Measurements from ENCODE around the gene IGSF21.
A peak's percentile ranks its signal among the peaks of the same experiment; 100 is the strongest.

Gene IGSF21

DNA sequence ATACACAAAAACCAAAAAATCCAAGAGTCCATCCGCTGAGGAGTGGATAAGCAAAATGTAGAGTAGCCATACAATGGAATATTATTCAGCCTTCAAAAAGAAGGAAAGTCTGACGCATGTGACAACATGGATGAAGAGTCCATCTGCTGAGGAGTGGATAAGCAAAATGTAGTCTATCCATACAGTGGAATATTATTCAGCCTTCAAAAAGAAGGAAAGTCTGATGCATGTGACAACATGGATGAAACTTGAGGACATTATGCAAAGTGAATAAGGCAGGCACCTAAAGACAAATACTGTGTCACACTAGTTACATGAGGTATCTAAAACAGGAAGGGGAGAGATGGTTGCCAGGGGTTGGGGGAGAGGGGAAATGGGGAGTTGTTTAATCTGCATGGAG, 14.0 kb upstream of the IGSF21 start:
- no peak overlapping the region for H3K4me3 ChIP-seq (ENCODE audit: low read depth, low read length)
- DNase-seq (ENCODE audit: low read depth): no peak
- TF ChIP-seq, protein P1, sequence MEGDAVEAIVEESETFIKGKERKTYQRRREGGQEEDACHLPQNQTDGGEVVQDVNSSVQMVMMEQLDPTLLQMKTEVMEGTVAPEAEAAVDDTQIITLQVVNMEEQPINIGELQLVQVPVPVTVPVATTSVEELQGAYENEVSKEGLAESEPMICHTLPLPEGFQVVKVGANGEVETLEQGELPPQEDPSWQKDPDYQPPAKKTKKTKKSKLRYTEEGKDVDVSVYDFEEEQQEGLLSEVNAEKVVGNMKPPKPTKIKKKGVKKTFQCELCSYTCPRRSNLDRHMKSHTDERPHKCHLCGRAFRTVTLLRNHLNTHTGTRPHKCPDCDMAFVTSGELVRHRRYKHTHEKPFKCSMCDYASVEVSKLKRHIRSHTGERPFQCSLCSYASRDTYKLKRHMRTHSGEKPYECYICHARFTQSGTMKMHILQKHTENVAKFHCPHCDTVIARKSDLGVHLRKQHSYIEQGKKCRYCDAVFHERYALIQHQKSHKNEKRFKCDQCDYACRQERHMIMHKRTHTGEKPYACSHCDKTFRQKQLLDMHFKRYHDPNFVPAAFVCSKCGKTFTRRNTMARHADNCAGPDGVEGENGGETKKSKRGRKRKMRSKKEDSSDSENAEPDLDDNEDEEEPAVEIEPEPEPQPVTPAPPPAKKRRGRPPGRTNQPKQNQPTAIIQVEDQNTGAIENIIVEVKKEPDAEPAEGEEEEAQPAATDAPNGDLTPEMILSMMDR (conservative IDR thresholded peaks at IDR 0.05; ENCODE audit: low read depth, low read length): no peak

DNA sequence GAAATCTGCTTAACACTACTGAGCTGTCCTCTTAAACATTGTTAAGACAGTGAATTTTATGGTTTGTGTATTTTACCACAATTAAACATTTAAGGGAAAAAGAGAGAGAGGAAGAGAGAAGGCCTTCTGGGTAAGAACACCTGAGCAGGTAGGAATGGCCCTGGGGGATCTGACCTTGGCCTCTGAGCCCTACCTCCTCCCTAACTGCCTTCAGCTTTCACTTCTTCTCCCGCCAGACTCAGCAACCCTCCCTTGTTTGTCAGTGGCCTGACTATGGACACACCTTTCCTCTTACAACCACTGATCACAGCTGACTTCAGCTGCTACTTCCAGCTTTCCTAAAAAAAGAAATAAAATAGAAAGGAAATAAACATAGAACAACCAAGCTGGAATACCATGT, 13.5 kb upstream of the IGSF21 start:
- DNase-seq (ENCODE audit: low read depth): no peak
- TF ChIP-seq, protein P1 (conservative IDR thresholded peaks at IDR 0.05; ENCODE audit: low read depth, low read length): no peak
- no peak overlapping the region for H3K4me3 ChIP-seq (ENCODE audit: low read depth, low read length)

DNA sequence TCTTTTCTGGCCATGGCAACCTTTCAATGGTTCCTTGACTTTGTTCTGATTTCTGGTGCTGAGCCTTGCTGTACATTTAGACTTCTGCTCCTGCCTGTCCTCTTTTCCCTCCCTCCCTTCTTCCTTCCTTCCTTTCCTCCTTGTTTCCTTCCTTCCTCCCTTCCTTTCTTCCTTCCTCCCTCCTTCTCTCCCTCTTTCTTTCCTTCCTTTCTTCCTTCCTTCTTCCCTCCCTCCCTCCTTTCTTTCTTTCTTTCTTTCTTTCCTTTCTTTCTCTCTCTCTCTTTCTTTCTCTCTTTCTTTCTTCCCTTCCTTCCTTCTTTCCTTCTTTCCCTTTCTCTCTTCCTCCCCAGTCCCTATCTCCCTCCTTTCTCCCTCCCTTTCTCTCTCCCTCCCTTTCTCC, 10.4 kb upstream of the IGSF21 start:
- DNase-seq (ENCODE audit: low read depth): no peak
- no peak overlapping the region for H3K4me3 ChIP-seq (ENCODE audit: low read depth, low read length)
- TF ChIP-seq, protein P1 (conservative IDR thresholded peaks at IDR 0.05; ENCODE audit: low read depth, low read length): no peak

DNA sequence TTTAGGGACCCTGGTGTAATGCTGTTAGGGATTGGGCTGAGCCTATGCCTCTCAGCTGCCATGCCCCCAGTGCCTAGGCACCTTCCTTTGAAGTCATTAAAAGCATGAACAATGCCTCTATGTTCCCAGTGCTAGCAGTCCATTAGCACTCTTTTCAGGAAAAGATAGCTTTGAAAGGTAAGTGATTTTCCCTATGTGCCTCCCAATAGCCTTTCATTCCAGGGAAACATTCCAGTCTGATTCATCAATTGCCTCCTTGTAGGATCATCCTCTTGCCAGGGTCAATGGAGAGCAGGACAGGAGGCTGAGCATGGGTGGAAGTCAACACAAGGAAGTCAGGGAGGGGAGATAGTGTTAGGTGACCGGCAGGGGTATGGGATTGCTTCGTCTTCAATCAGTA, 8.6 kb upstream of the IGSF21 start:
- H3K4me3 ChIP-seq (ENCODE audit: low read depth, low read length): no peak overlapping the region
- TF ChIP-seq, protein P1 (conservative IDR thresholded peaks at IDR 0.05; ENCODE audit: low read depth, low read length): no peak

DNA sequence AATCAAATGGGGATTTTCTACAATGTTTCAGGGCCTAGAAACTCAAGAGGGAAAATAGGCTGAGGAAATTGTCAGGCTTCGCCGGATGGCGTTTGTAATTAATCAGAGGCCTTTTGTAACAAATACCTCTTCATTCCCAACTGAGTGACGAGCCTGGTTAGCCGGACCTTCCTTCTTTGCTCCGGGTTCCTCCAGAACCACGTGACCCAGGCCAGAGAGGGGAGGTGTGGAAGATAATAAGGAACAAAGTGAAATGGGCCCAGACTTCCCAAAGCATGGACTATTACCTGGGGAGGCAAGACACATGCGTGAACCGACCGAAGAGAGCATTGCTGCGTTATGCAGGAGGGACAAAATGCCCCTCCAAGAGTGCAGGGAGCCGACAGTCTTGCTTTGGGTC, 7.5 kb upstream of the IGSF21 start:
- no peak overlapping the region for H3K4me3 ChIP-seq (ENCODE audit: low read depth, low read length)
- no peak for DNase-seq (ENCODE audit: low read depth)
- TF ChIP-seq, protein P1 (conservative IDR thresholded peaks at IDR 0.05; ENCODE audit: low read depth, low read length): no peak

More for the DNA sequence above, 8.6 kb upstream of the IGSF21 start:
- DNase-seq (ENCODE audit: low read depth): no peak

DNA sequence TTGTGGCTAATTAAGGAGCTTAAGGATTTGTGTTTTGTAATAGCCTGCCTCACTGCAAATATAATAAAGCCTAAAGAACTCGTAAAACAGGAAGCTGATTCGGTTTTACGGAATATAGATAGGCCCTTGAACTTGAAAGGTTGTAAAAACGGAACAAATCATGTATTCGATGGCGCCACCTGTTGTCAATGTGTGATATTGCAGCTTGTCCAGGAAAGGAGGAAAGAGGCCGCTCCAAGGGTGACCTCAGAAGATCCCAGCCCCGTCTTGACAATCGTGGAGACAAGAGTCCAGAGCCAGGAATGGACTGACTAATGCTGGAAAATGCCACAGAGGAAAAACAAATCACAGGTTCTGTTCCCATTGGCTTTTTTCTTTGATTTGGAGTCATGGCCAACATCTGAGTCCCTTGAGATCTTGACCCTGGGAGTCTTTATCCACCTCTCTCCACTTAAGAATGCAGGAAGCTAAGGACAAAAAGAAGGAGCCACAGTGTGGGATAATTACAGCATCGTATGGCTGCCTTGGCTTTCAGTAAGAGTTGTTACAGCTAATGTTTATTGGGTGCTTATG, 7.0 kb upstream of the IGSF21 start:
- no peak overlapping the region for H3K4me3 ChIP-seq (ENCODE audit: low read depth, low read length)
- TF ChIP-seq, protein P1 (conservative IDR thresholded peaks at IDR 0.05; ENCODE audit: low read depth, low read length): peak; percentile 77
- DNase-seq (ENCODE audit: low read depth): peak; percentile 64

DNA sequence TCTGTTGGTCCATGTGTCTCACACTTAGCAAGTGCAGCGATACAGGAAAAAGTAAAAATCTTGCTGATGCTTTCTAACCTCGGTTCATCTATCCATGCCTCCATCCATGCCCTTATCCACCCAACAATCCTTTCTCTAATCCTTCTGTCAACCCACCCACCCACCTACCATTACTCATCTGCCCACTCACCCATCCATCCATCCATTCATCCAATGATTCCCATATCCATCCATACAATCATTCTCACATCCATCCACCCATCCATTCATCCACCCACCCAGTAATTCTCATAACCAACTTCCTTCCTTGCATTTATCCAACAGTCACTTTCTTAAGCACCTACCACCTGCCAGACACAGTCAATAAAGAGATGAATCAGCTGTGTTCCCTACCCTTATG, 6.1 kb upstream of the IGSF21 start:
- DNase-seq (ENCODE audit: low read depth): no peak
- H3K4me3 ChIP-seq (ENCODE audit: low read depth, low read length): no peak overlapping the region
- TF ChIP-seq, protein P1 (conservative IDR thresholded peaks at IDR 0.05; ENCODE audit: low read depth, low read length): no peak

All from choroid plexus epithelial cell (primary cell).